ENCODE results near the gene PCDHGA12.

The PCDHGA12 gene

GRCh38 chr5:141478321-141478945 is 48.1 kb downstream of the PCDHGA12 start:
- Histone ChIP-seq H3K4me3 (ENCODE audit: low read depth, low read length) (no peak overlapping the region), H3K36me3 (ENCODE audit: control insufficient read depth in 2 of 2, insufficient read depth in 1 of 2, low read length in 2 of 2) (no peaks in the 10 kb centered on the region), H3K27ac (ENCODE audit: extremely low read depth, low read depth, low read length) (no peak overlapping the region), H3K9me3 (ENCODE audit: control insufficient read depth, insufficient read depth, low read depth, low read length) (no peaks in the 10 kb centered on the region), H3K4me1 (ENCODE audit: control insufficient read depth, insufficient read depth, low read length) (peaks cover 4% of the 10 kb centered on the region; the same call in 1 of the 2 replicates)
- POLR2A ChIA-PET, result no interaction called here
- TF ChIP-seq REPIN1 (tag by site-specific recombination; IDR thresholded peaks at IDR 0.05; ENCODE audit: low read depth) (no peak), ZNF544 (tag by site-specific recombination; IDR thresholded peaks at IDR 0.05) (no peak), ZNF488 (tag by site-specific recombination; IDR thresholded peaks at IDR 0.05) (no peak), ZNF530 (tag by site-specific recombination; IDR thresholded peaks at IDR 0.05; ENCODE audit: low read depth) (no peak), SALL2 (tag by site-specific recombination; IDR thresholded peaks at IDR 0.05; ENCODE audit: borderline replicate concordance) (no peak), ZNF626 (tag by site-specific recombination; IDR thresholded peaks at IDR 0.05) (no peak), ZNF211 (tag by site-specific recombination; IDR thresholded peaks at IDR 0.05; ENCODE audit: low read depth) (no peak), EGR2 (tag by site-specific recombination; IDR thresholded peaks at IDR 0.05; ENCODE audit: low read depth) (no peak), ZNF777 (tag by site-specific recombination; IDR thresholded peaks at IDR 0.05; ENCODE audit: borderline replicate concordance) (no peak), HOXA7 (CRISPR knock-in tag; IDR thresholded peaks at IDR 0.05; ENCODE audit: borderline replicate concordance) (no peak), ZNF561 (tag by site-specific recombination; IDR thresholded peaks at IDR 0.05; ENCODE audit: borderline replicate concordance) (no peak), ZNF513 (tag by site-specific recombination; IDR thresholded peaks at IDR 0.05) (no peak), GLI4 (tag by site-specific recombination; IDR thresholded peaks at IDR 0.05) (no peak), ZNF311 (tag by site-specific recombination; IDR thresholded peaks at IDR 0.05; ENCODE audit: borderline replicate concordance) (no peak), ZNF37A (tag by site-specific recombination; IDR thresholded peaks at IDR 0.05) (no peak), ZNF707 (tag by site-specific recombination; IDR thresholded peaks at IDR 0.05) (no peak), ZNF302 (tag by site-specific recombination; IDR thresholded peaks at IDR 0.05; ENCODE audit: low read depth) (no peak)
- CTCF ChIA-PET, result interaction anchor here (0.5 to 2.3 kb wide), 7 partner anchors 15 to 1120 kb away, joined by 3 to 11 read pairs (median 3); partner anchors contain the start of gene PCDHGA11

GRCh38 chr5:141479776-141480175 is 49.5 kb downstream of the PCDHGA12 start:
- ChIA-PET POLR2A (no interaction called here), CTCF (interaction anchor here (0.6 to 0.8 kb wide), 2 partner anchors 59 to 1652 kb away, joined by 4 read pairs; partner anchors contain the start of gene PCDHGA11)
- Histone ChIP-seq H3K4me1 (ENCODE audit: control insufficient read depth, insufficient read depth, low read length) (peaks cover 14% of the 10 kb centered on the region), H3K36me3 (ENCODE audit: control insufficient read depth in 2 of 2, insufficient read depth in 1 of 2, low read length in 2 of 2) (no peaks in the 10 kb centered on the region), H3K27ac (ENCODE audit: extremely low read depth, low read depth, low read length) (no peak overlapping the region), H3K9me3 (ENCODE audit: control insufficient read depth, insufficient read depth, low read depth, low read length) (no peaks in the 10 kb centered on the region), H3K4me3 (ENCODE audit: low read depth, low read length) (no peak overlapping the region)
- no peak for TF ChIP-seq ZNF248 (tag by site-specific recombination; IDR thresholded peaks at IDR 0.05)
- TF ChIP-seq ZNF791 (tag by site-specific recombination; IDR thresholded peaks at IDR 0.05), result no peak

Data from HEK293 (cell line).